ENCODE results near the gene DNAJC2.
A peak's percentile ranks its signal among the peaks of the same experiment; 100 is the strongest.

DNA sequence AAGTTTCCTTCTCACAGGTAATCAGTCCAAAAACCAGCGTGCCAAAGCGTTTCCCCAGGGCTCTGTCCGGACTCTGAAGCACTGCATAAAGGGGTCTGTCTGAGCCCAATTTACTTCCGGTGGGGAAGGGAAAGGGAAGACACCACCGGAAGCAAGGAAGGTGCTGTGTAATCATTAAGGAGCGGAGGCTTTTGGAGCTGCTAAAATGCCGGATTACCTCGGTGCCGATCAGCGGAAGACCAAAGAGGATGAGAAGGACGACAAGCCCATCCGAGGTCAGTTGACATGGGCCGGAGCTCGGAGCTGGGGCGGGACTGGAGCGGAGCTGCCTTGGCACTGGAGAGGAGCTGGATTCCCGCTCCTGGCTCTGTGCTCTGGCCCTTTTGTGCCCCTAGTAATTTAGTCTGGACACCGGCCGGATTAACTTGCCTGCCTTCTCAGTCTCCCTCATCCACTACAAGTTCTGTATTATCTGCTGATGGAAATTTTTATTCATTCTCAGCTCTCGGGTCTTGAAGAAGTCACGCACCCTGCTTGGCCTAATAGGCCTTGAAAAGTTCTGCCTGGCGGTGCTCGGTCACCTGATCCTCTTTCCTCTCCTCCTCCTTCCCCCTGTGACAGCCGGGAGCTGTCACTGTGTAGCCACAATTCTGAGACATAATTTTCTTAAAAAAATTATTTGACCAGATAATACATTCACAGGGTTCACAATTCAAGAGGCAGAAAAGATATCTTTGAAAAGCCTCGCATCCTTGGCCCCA, 3.1 kb upstream of the DNAJC2 start, which contains the start of gene PSMC2:
- TF ChIP-seq, protein P1, sequence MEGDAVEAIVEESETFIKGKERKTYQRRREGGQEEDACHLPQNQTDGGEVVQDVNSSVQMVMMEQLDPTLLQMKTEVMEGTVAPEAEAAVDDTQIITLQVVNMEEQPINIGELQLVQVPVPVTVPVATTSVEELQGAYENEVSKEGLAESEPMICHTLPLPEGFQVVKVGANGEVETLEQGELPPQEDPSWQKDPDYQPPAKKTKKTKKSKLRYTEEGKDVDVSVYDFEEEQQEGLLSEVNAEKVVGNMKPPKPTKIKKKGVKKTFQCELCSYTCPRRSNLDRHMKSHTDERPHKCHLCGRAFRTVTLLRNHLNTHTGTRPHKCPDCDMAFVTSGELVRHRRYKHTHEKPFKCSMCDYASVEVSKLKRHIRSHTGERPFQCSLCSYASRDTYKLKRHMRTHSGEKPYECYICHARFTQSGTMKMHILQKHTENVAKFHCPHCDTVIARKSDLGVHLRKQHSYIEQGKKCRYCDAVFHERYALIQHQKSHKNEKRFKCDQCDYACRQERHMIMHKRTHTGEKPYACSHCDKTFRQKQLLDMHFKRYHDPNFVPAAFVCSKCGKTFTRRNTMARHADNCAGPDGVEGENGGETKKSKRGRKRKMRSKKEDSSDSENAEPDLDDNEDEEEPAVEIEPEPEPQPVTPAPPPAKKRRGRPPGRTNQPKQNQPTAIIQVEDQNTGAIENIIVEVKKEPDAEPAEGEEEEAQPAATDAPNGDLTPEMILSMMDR (conservative IDR thresholded peaks at IDR 0.05; ENCODE audit: low read depth in 2 of 2), result no peak
- TF ChIP-seq POLR2AphosphoS5 (IDR thresholded peaks at IDR 0.05; ENCODE audit: low read depth) (peak; percentile 90), EZH2 (IDR thresholded peaks at IDR 0.05; ENCODE audit: low read depth, unreplicated experiment) (no peak), EZH2phosphoT487 (IDR thresholded peaks at IDR 0.05; ENCODE audit: unreplicated experiment) (no peak), CREB1 (CRISPR knock-in tag; IDR thresholded peaks at IDR 0.05; ENCODE audit: low read depth) (no peak), STAT1 (IDR thresholded peaks at IDR 0.05; ENCODE audit: unreplicated experiment) (no peak)
- TF ChIP-seq, protein P2, sequence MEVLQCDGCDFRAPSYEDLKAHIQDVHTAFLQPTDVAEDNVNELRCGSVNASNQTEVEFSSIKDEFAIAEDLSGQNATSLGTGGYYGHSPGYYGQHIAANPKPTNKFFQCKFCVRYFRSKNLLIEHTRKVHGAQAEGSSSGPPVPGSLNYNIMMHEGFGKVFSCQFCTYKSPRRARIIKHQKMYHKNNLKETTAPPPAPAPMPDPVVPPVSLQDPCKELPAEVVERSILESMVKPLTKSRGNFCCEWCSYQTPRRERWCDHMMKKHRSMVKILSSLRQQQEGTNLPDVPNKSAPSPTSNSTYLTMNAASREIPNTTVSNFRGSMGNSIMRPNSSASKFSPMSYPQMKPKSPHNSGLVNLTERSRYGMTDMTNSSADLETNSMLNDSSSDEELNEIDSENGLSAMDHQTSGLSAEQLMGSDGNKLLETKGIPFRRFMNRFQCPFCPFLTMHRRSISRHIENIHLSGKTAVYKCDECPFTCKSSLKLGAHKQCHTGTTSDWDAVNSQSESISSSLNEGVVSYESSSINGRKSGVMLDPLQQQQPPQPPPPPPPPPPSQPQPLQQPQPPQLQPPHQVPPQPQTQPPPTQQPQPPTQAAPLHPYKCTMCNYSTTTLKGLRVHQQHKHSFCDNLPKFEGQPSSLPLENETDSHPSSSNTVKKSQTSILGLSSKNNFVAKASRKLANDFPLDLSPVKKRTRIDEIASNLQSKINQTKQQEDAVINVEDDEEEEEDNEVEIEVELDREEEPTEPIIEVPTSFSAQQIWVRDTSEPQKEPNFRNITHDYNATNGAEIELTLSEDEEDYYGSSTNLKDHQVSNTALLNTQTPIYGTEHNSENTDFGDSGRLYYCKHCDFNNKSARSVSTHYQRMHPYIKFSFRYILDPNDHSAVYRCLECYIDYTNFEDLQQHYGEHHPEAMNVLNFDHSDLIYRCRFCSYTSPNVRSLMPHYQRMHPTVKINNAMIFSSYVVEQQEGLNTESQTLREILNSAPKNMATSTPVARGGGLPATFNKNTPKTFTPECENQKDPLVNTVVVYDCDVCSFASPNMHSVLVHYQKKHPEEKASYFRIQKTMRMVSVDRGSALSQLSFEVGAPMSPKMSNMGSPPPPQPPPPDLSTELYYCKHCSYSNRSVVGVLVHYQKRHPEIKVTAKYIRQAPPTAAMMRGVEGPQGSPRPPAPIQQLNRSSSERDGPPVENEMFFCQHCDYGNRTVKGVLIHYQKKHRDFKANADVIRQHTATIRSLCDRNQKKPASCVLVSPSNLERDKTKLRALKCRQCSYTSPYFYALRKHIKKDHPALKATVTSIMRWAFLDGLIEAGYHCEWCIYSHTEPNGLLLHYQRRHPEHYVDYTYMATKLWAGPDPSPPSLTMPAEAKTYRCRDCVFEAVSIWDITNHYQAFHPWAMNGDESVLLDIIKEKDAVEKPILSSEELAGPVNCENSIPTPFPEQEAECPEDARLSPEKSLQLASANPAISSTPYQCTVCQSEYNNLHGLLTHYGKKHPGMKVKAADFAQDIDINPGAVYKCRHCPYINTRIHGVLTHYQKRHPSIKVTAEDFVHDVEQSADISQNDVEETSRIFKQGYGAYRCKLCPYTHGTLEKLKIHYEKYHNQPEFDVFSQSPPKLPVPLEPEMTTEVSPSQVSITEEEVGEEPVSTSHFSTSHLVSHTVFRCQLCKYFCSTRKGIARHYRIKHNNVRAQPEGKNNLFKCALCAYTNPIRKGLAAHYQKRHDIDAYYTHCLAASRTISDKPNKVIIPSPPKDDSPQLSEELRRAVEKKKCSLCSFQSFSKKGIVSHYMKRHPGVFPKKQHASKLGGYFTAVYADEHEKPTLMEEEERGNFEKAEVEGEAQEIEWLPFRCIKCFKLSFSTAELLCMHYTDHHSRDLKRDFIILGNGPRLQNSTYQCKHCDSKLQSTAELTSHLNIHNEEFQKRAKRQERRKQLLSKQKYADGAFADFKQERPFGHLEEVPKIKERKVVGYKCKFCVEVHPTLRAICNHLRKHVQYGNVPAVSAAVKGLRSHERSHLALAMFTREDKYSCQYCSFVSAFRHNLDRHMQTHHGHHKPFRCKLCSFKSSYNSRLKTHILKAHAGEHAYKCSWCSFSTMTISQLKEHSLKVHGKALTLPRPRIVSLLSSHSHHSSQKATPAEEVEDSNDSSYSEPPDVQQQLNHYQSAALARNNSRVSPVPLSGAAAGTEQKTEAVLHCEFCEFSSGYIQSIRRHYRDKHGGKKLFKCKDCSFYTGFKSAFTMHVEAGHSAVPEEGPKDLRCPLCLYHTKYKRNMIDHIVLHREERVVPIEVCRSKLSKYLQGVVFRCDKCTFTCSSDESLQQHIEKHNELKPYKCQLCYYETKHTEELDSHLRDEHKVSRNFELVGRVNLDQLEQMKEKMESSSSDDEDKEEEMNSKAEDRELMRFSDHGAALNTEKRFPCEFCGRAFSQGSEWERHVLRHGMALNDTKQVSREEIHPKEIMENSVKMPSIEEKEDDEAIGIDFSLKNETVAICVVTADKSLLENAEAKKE (CRISPR knock-in tag; IDR thresholded peaks at IDR 0.05), result no peak
